ENCODE results near the gene SH3D19. TPM values are rescaled to one million over a fixed set of nuclear protein-coding genes. Genes with fewer than 3 reads are reported as not detected.
A peak's percentile ranks its signal among the peaks of the same experiment; 100 is the strongest.

The SH3D19 gene
- total RNA-seq, 4 donors from 2014 or later = 159 to 290 (median 244) TPM

GRCh38 chr4:151344948-151345347 lies 19.5 kb upstream of the SH3D19 start:
- no peak for DNase-seq (ENCODE audit: low spot score in 2 of 2)
- Histone ChIP-seq H3K4me1 (no peaks in the 10 kb centered on the region), H3K27ac (no peak overlapping the region), H3K9me3 (no peaks in the 10 kb centered on the region), H3K36me3 (no peaks in the 10 kb centered on the region), H3K4me3 (no peak overlapping the region), H3K27me3 (no peaks in the 10 kb centered on the region)
- no peak for TF ChIP-seq CTCF (IDR thresholded peaks at IDR 0.05)
- TF ChIP-seq POLR2A (IDR thresholded peaks at IDR 0.05) = no peak
- TF ChIP-seq EP300 (IDR thresholded peaks at IDR 0.05) = no peak
- 94 to 96% methylated on average over 2 of the region's 2 CpGs for WGBS, 2 donors

GRCh38 chr4:151340751-151341385 lies 15.5 kb upstream of the SH3D19 start:
- Histone ChIP-seq H3K4me3 (no peak overlapping the region), H3K9me3 (no peaks in the 10 kb centered on the region), H3K27me3 (no peaks in the 10 kb centered on the region), H3K36me3 (no peaks in the 10 kb centered on the region), H3K4me1 (no peaks in the 10 kb centered on the region), H3K27ac (peak overlapping the region; percentile 2 to 77 (median 47))
- DNase-seq (ENCODE audit: low spot score in 2 of 2) = no peak
- TF ChIP-seq POLR2A (IDR thresholded peaks at IDR 0.05) (no peak), EP300 (IDR thresholded peaks at IDR 0.05) (peak in 1 of 2 donors; percentile 4)
- 58 to 67% methylated on average over 5 of the region's 5 CpGs for WGBS, 2 donors

GRCh38 chr4:151339467-151339866 lies 14.1 kb upstream of the SH3D19 start:
- Histone ChIP-seq H3K4me3 (no peak overlapping the region), H3K36me3 (no peaks in the 10 kb centered on the region), H3K4me1 (no peaks in the 10 kb centered on the region), H3K9me3 (no peaks in the 10 kb centered on the region), H3K27ac (peak overlapping the region in 1 of 4 donors; percentile 77), H3K27me3 (no peaks in the 10 kb centered on the region)
- no peak for DNase-seq (ENCODE audit: low spot score in 2 of 2)
- WGBS, 2 donors = 89 to 95% methylated on average over 2 of the region's 2 CpGs
- TF ChIP-seq POLR2A (IDR thresholded peaks at IDR 0.05) = no peak
- no peak for TF ChIP-seq EP300 (IDR thresholded peaks at IDR 0.05)
- no peak for TF ChIP-seq CTCF (IDR thresholded peaks at IDR 0.05)

GRCh38 chr4:151331276-151332042 lies 6.1 kb upstream of the SH3D19 start:
- 78 to 100% methylated on average over 1 of the region's 1 CpG for WGBS, 2 donors

More at GRCh38 chr4:151331276-151332042, 6.1 kb upstream of the SH3D19 start:
- no peak for TF ChIP-seq CTCF (IDR thresholded peaks at IDR 0.05)
- no peak for TF ChIP-seq POLR2A (IDR thresholded peaks at IDR 0.05)
- TF ChIP-seq EP300 (IDR thresholded peaks at IDR 0.05) = no peak
- no peak for DNase-seq (ENCODE audit: low spot score in 2 of 2)
- H3K9me3 ChIP-seq = no peaks in the 10 kb centered on the region
- no peaks in the 10 kb centered on the region for H3K36me3 ChIP-seq
- no peaks in the 10 kb centered on the region for H3K4me1 ChIP-seq
- H3K4me3 ChIP-seq = no peak overlapping the region
- no peaks in the 10 kb centered on the region for H3K27me3 ChIP-seq
- H3K27ac ChIP-seq = no peak overlapping the region

All from tibial nerve (tissue), 4 donors.